Left lung (tissue), 10 donors: ENCODE measurements around the gene ACADM. TPM values are rescaled to one million over a fixed set of nuclear protein-coding genes. Genes with fewer than 3 reads are reported as not detected.

Experiments used
- ATAC-seq: fragments of 200-7000 bp; cut with Tn5 transposase; one replicate; pipeline ENCODE4 v1.9.1; 2020; ENCODE audit warnings: moderate library complexity
- DNase-seq, 4 donors: peaks; one replicate each; pipeline ENCODE4 v3.0.0-alpha.2; 2013 to 2020
- H3K27ac ChIP-seq, 2 donors: fragments of 200-600 bp; sonication (generic) in 1 of 2; one replicate each; pipeline versions ENCODE4 v1.5.0 to v1.8.0; 2020 to 2021
- H3K27me3 ChIP-seq, 2 donors: fragments of 200-600 bp; sonication (generic) in 1 of 2; one replicate each; pipeline versions ENCODE4 v1.5.0 to v1.8.0; 2020 to 2021
- H3K36me3 ChIP-seq, 2 donors: fragments of 200-600 bp; sonication (generic) in 1 of 2; one replicate each; pipeline versions ENCODE4 v1.5.0 to v1.8.0; 2020 to 2021
- H3K4me1 ChIP-seq, 2 donors: fragments of 200-600 bp; one replicate each; pipeline ENCODE4 v1.8.0; 2021
- H3K4me3 ChIP-seq, 2 donors: fragments of 200-600 bp; sonication (generic) in 1 of 2; one replicate each; pipeline versions ENCODE4 v1.5.0 to v1.8.0; 2020 to 2021; ENCODE audit warnings: mild to moderate bottlenecking in 1 of 2
- H3K9me3 ChIP-seq, 2 donors: fragments of 200-600 bp; sonication (generic) in 1 of 2; one replicate each; pipeline versions ENCODE4 v1.5.0 to v1.8.0; 2020 to 2021
- intact Hi-C, 2 donors: fragments of 100-400 bp; cut with DNase I; formaldehyde crosslinking; loops; one replicate each; pipeline versions ENCODE4 v1.11.2 to v1.14.2; 2022
- polyA plus RNA-seq, 6 donors: library from polyadenylated mRNA; unstranded; fragments of 120-200 nt; gene quantifications; one replicate each; pipeline ENCODE4 v1.2.1, GENCODE V29; 2013; ENCODE audit not compliant: insufficient read length in 6 of 6
- total RNA-seq, 2 donors: library from RNA; stranded (reverse); fragmentation: NEBNext Ultra II Directional; extraction: Animal tissue kit (Norgen Biotek cat#: 25700); gene quantifications; one replicate each; pipeline ENCODE4 v1.2.1, GENCODE V29; 2021
- TF ChIP-seq, protein P1 (sequence below), 2 donors: fragments of 200-600 bp; sonication (generic) in 1 of 2; IDR thresholded peaks; one replicate each; pipeline versions ENCODE4 v1.5.0 to v1.8.0; 2021; ENCODE audit warnings: antibody characterized with exemption in 2 of 2
- donor health status: DM: no; HTN: yes; CAD: no.
- donor health status: DM: no; HTN: no; CAD: no.

ACADM gene
- total and polyA plus RNA-seq, 8 donors = 35.5 to 96.8 (median 80.6) TPM

DNA sequence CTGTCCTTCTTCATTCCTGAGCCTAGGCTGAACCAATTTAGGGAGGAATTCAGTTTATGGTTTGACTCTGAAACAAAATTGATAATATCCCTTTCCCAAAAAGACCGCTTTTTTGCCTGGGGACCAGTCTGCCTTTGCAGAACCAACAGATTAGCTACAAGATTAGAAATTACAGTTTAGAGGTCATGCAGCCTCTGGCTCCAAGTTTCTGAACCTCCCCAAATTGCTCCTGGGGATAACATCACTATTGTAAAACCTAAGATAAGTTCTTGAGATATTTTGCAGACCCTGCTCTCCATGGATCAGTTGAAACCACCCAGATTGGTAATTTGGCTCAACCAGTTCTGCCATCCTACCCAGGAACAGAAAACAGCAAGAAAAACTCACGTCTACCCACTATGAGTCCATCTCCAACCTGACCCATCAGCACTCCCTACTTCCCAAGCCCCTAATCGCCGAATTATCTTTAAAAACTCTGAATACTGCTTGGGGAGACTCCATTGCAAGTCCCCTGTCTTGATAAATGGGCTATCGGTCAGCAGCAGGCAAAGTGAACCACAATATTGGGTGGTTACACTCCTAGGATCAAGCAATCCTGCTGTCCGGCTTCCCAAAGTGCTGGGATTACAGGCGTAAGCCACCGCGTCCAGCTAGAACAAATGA lies 60.9 kb downstream of the ACADM start:
- TF ChIP-seq, protein P1, sequence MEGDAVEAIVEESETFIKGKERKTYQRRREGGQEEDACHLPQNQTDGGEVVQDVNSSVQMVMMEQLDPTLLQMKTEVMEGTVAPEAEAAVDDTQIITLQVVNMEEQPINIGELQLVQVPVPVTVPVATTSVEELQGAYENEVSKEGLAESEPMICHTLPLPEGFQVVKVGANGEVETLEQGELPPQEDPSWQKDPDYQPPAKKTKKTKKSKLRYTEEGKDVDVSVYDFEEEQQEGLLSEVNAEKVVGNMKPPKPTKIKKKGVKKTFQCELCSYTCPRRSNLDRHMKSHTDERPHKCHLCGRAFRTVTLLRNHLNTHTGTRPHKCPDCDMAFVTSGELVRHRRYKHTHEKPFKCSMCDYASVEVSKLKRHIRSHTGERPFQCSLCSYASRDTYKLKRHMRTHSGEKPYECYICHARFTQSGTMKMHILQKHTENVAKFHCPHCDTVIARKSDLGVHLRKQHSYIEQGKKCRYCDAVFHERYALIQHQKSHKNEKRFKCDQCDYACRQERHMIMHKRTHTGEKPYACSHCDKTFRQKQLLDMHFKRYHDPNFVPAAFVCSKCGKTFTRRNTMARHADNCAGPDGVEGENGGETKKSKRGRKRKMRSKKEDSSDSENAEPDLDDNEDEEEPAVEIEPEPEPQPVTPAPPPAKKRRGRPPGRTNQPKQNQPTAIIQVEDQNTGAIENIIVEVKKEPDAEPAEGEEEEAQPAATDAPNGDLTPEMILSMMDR (IDR thresholded peaks at IDR 0.05) = no peak
- peak overlapping the region; percentile 85 to 92 for H3K27ac ChIP-seq

DNA sequence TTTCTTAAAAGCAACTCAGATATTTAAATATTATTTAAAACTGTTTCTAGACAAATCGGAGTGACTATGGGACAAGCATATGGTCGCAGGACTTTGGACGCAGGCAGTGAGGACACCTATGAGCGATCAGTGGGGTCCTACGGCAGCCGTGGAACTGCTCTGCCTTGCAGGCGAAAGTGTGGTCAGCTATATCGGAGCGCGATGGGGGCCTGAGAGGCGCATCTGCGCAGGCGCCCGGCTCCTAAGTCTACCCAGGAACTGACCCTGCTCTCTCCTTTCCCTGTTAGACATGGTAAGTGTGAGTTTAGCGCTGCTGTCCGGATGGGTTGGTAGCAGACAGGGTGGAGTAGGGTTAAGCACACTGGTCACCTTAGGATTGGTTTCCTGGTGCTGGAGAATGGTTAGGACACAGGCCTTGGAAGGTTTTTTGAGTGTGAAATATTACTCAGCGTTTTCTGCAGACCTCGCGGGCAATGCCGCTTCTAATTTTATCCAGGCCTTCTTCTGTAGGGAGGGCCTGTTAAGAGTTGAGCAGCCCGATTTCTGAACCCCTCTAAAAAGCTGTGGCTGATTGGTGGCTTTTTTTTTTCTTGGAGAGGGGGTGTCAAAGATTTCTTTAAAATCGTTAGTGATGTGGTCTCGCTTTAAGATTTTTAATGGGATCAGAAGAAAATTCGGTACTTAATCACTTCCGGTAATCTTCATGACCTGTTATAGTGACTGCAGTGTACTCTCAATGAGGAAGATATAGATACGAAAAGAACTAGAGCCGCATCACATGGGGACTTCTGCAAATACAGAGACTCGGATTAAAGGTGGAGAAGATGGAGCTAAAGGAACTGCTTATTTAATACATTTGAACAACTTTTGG lies 61.7 kb downstream of the ACADM start, which contains the start of gene RABGGTB:
RABGGTB (plus strand) TSS at position 274 of the 871 bp plus-strand sequence; CDS start at position 290, 16 bp downstream.
- no peaks in the 10 kb centered on the region for H3K27me3 ChIP-seq
- H3K9me3 ChIP-seq = no peaks in the 10 kb centered on the region
- H3K27ac ChIP-seq = peak within 1 kb of the TSS; percentile 85 to 92
- intact Hi-C loops = no loop called here
- H3K4me1 ChIP-seq = peaks cover 18 to 55% of the 10 kb centered on the region in 2 donors
- ATAC-seq (peak; percentile 99), DNase-seq (peak; percentile 95 to 98 (median 96))
- H3K4me3 ChIP-seq = peak within 1 kb of the TSS; percentile 59 to 80
- TF ChIP-seq, protein P1 (IDR thresholded peaks at IDR 0.05) = no peak
- H3K36me3 ChIP-seq = peaks cover 0 to 27% of the 10 kb centered on the region in 2 donors

More for the DNA sequence above, 60.9 kb downstream of the ACADM start:
- Histone ChIP-seq H3K36me3 (peaks cover 0 to 19% of the 10 kb centered on the region in 2 donors), H3K9me3 (no peaks in the 10 kb centered on the region), H3K4me1 (peaks cover 14 to 48% of the 10 kb centered on the region in 2 donors), H3K4me3 (peak overlapping the region; percentile 59 to 80), H3K27me3 (no peaks in the 10 kb centered on the region)
- no peak for DNase-seq
- ATAC-seq = peak; percentile 42
- intact Hi-C loops = no loop called here

DNA sequence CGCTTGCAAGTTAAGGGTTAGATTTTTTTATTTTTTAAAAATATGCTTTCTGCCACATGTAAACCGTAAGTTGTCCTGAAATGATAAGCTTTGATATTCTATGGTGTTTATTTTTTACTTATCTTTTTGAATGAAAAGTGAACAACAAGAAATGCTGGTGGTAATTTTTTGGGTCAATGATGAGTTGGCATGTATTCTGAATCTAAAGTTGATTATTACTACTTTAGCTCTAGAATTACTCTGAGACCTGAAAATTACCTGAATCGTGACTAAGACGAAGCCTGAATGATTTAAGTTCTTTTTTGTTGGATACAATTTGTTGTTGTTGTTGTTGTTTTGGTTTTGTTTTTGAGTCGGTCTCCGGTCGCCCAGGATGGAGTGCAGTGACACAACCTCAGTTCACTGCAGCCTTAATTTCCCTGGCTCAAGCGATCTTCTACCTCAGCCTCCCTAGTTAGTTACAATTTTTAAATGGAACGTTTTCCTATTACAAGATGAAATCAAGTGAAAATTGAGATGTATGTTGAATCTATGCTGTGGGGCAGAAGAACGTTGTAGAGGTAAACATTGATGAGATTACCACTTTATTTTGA lies 62.5 kb downstream of the ACADM start:
- intact Hi-C loops = no loop called here
- Histone ChIP-seq H3K27ac (peak overlapping the region; percentile 85 to 92), H3K36me3 (peaks cover 0 to 35% of the 10 kb centered on the region in 2 donors), H3K4me1 (peaks cover 18 to 63% of the 10 kb centered on the region in 2 donors), H3K4me3 (peak overlapping the region; percentile 59 to 80), H3K9me3 (no peaks in the 10 kb centered on the region), H3K27me3 (no peaks in the 10 kb centered on the region)
- ATAC-seq (no peak), DNase-seq (no peak)
- TF ChIP-seq, protein P1 (IDR thresholded peaks at IDR 0.05) = no peak

DNA sequence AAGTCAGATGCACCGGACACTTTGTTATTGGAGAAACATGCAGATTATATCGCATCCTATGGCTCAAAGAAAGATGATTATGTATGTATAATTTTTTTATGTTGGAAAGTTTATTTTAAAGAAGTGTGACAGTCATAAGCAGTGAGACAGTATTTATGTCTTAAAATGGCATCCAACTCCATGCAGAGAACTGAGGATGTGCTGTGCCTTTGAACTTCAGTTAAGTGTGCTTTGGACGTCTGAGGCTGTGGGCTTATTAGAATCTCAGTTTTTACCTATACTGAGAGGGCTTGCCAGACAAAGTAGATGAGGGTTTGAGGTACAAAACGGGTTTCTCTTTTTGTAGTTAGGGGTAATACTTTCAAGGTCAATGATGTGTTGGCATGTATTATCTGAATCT lies 63.0 kb downstream of the ACADM start:
- H3K4me3 ChIP-seq = peak overlapping the region; percentile 59 to 80
- H3K9me3 ChIP-seq = no peaks in the 10 kb centered on the region
- H3K4me1 ChIP-seq = peaks cover 18 to 66% of the 10 kb centered on the region in 2 donors
- DNase-seq (no peak), ATAC-seq (no peak)
- H3K36me3 ChIP-seq = peaks cover 0 to 40% of the 10 kb centered on the region in 2 donors
- H3K27me3 ChIP-seq = no peaks in the 10 kb centered on the region
- intact Hi-C loops = no loop called here
- TF ChIP-seq, protein P1 (IDR thresholded peaks at IDR 0.05) = no peak
- H3K27ac ChIP-seq = no peak overlapping the region
